KMS-11 (cell line): ENCODE results near the gene LHX4.

ENCODE experiments used
- H2AFZ ChIP-seq: fragments of 200-600 bp; sonication (generic); 2 replicates; pipeline ENCODE4 v1.6.1; 2016; ENCODE audit warnings: antibody characterized with exemption, mixed run types, low read depth
- H3K27ac ChIP-seq: fragments of 200-600 bp; sonication (generic); 2 replicates; pipeline ENCODE4 v1.6.1; 2016; ENCODE audit warnings: mild to moderate bottlenecking, mixed run types
- H3K27me3 ChIP-seq: fragments of 200-600 bp; sonication (generic); 2 replicates; pipeline ENCODE4 v1.6.1; 2017; ENCODE audit warnings: mild to moderate bottlenecking, low read depth, mixed run types, moderate library complexity; ENCODE audit not compliant: insufficient read depth
- H3K36me3 ChIP-seq: fragments of 200-600 bp; sonication (generic); 2 replicates; pipeline ENCODE4 v1.6.1; 2017; ENCODE audit warnings: mild to moderate bottlenecking, mixed run types; ENCODE audit not compliant: insufficient read depth
- H3K4me1 ChIP-seq: fragments of 200-600 bp; sonication (generic); 2 replicates; pipeline ENCODE4 v1.6.1; 2016; ENCODE audit warnings: mild to moderate bottlenecking, low read depth, mixed run types; ENCODE audit not compliant: poor library complexity, severe bottlenecking
- H3K4me2 ChIP-seq: fragments of 200-600 bp; sonication (generic); 2 replicates; pipeline ENCODE4 v1.7.0; 2016; ENCODE audit warnings: mild to moderate bottlenecking, mixed run types
- H3K4me3 ChIP-seq: fragments of 200-600 bp; sonication (generic); IDR thresholded peaks from 2 replicates; pipeline ENCODE4 v1.6.1; 2017; ENCODE audit warnings: low read depth, low read length, mixed read lengths; ENCODE audit not compliant: insufficient read depth
- H3K79me2 ChIP-seq: fragments of 200-600 bp; sonication (generic); 2 replicates; pipeline ENCODE4 v1.6.1; 2016; ENCODE audit warnings: low read depth, mixed run types; ENCODE audit not compliant: insufficient read depth
- H3K9ac ChIP-seq: fragments of 200-600 bp; sonication (generic); 2 replicates; pipeline ENCODE4 v1.6.1; 2016; ENCODE audit warnings: mild to moderate bottlenecking, mixed run types
- H4K20me1 ChIP-seq: fragments of 200-600 bp; sonication (generic); 2 replicates; pipeline ENCODE4 v1.6.1; 2016; ENCODE audit warnings: mild to moderate bottlenecking, mixed run types; ENCODE audit not compliant: insufficient read depth
- CTCF ChIP-seq: fragments of 200-600 bp; sonication (generic); conservative IDR thresholded peaks from 2 replicates; pipeline ENCODE4 v1.6.1; 2017; ENCODE audit warnings: low read depth, mild to moderate bottlenecking, antibody characterized with exemption, low read length, moderate library complexity, mixed read lengths

Gene LHX4

GRCh38 chr1:180219776-180220175, 10.3 kb upstream of the LHX4 start:
- H3K9ac ChIP-seq: no peak overlapping the region
- H3K4me1 ChIP-seq: peaks cover 22% of the 10 kb centered on the region
- H3K4me2 ChIP-seq: no peak overlapping the region
- H3K36me3 ChIP-seq: no peaks in the 10 kb centered on the region
- no peak overlapping the region for H2AFZ ChIP-seq
- no peak overlapping the region for H3K27ac ChIP-seq
- no peak overlapping the region for H3K4me3 ChIP-seq
- TF ChIP-seq CTCF: no peak
- no peaks in the 10 kb centered on the region for H3K79me2 ChIP-seq
- H3K27me3 ChIP-seq: no peaks in the 10 kb centered on the region
- no peaks in the 10 kb centered on the region for H4K20me1 ChIP-seq

DNA sequence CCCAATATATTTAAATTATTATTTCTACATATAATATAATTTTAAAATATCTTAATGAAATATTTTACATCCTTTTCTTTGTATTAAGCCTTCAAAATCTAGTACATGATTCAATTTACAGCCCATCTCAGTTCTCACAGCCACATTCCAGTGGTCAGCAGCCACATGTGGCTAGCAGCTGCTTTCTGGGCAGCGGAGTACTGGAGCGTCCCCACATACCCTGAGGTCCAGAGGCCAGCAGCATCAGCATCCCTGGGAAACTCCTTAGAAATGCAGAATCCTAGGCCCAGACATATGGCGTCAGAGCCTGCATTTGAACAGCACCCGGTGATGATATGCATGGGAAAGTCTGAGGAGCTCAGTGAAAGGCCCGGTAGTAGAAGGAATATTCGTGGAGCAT, 8.6 kb upstream of the LHX4 start:
- peaks cover 22% of the 10 kb centered on the region for H3K4me1 ChIP-seq
- no peaks in the 10 kb centered on the region for H3K36me3 ChIP-seq
- H3K79me2 ChIP-seq: no peaks in the 10 kb centered on the region
- no peak overlapping the region for H2AFZ ChIP-seq
- H3K27me3 ChIP-seq: no peaks in the 10 kb centered on the region
- no peak overlapping the region for H3K4me3 ChIP-seq
- H3K4me2 ChIP-seq: no peak overlapping the region
- H3K9ac ChIP-seq: no peak overlapping the region
- TF ChIP-seq CTCF: no peak
- H3K27ac ChIP-seq: no peak overlapping the region
- no peaks in the 10 kb centered on the region for H4K20me1 ChIP-seq

DNA sequence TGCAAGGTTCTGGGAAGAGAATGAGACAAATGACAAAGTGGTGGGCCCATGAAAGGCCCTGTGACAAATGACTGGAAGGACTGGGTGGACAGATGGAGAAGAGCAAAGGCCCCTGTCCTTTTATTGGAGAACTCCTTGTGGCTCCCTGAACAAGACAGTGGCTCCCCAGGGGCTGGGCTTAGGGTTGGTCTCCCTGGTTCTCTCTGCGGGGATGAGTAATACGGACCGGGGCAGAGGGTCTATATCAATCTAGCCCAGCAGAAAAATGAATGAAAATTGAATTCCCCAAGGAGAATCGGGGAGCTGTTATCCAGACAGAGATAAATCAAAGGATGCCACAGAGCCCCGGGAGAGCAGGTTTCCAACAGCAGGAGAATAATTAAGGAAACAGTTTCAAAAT, 5.2 kb upstream of the LHX4 start:
- no peaks in the 10 kb centered on the region for H3K36me3 ChIP-seq
- H3K27me3 ChIP-seq: peaks cover 9% of the 10 kb centered on the region; the same call in 1 of the 2 replicates

GRCh38 chr1:180225403-180225802, 4.7 kb upstream of the LHX4 start:
- no peak overlapping the region for H3K9ac ChIP-seq
- no peaks in the 10 kb centered on the region for H4K20me1 ChIP-seq
- no peak overlapping the region for H3K4me3 ChIP-seq
- H3K27ac ChIP-seq: no peak overlapping the region
- H3K27me3 ChIP-seq: peaks cover 11% of the 10 kb centered on the region
- H2AFZ ChIP-seq: no peak overlapping the region
- no peaks in the 10 kb centered on the region for H3K79me2 ChIP-seq
- no peak overlapping the region for H3K4me2 ChIP-seq
- no peaks in the 10 kb centered on the region for H3K36me3 ChIP-seq
- peaks cover 22% of the 10 kb centered on the region for H3K4me1 ChIP-seq
- no peak for TF ChIP-seq CTCF

More for the DNA sequence above, 5.2 kb upstream of the LHX4 start:
- no peak for TF ChIP-seq CTCF
- no peak overlapping the region for H3K27ac ChIP-seq
- no peaks in the 10 kb centered on the region for H3K79me2 ChIP-seq
- H3K4me1 ChIP-seq: peaks cover 22% of the 10 kb centered on the region
- no peaks in the 10 kb centered on the region for H4K20me1 ChIP-seq
- H3K4me3 ChIP-seq: no peak overlapping the region
- no peak overlapping the region for H3K9ac ChIP-seq
- no peak overlapping the region for H3K4me2 ChIP-seq
- no peak overlapping the region for H2AFZ ChIP-seq
